GM12875 (cell line): ENCODE measurements around the gene MAD2L2.

Experiments used
- H3K4me3 ChIP-seq: one replicate; pipeline ENCODE4 v1.5.1; 2011; ENCODE audit warnings: low read depth, low read length, control low read depth
- TF ChIP-seq, protein P1 (sequence below): IDR thresholded peaks from 2 replicates; pipeline ENCODE4 v1.5.1; 2011; ENCODE audit warnings: low read depth, mild to moderate bottlenecking, control low read depth, inconsistent platforms, low read length, moderate library complexity, borderline replicate concordance; ENCODE audit not compliant: insufficient read depth

MAD2L2 gene

DNA sequence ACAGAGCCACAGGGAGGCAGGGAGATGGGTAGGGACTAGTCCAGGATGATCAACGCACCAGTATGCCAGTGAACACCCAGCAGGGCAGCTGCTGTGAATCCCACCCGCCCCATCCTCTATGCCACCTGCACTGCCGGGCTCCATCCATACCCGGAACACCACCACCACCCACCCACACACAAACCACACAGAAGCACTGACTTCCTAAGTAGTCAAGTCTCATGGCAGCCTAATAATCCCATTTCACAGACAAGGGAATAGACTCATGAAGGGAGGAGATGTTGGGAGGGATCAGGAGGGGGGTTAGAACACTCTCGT, 16.9 kb upstream of the MAD2L2 start:
- TF ChIP-seq, protein P1, sequence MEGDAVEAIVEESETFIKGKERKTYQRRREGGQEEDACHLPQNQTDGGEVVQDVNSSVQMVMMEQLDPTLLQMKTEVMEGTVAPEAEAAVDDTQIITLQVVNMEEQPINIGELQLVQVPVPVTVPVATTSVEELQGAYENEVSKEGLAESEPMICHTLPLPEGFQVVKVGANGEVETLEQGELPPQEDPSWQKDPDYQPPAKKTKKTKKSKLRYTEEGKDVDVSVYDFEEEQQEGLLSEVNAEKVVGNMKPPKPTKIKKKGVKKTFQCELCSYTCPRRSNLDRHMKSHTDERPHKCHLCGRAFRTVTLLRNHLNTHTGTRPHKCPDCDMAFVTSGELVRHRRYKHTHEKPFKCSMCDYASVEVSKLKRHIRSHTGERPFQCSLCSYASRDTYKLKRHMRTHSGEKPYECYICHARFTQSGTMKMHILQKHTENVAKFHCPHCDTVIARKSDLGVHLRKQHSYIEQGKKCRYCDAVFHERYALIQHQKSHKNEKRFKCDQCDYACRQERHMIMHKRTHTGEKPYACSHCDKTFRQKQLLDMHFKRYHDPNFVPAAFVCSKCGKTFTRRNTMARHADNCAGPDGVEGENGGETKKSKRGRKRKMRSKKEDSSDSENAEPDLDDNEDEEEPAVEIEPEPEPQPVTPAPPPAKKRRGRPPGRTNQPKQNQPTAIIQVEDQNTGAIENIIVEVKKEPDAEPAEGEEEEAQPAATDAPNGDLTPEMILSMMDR: no peak
- no peak overlapping the region for H3K4me3 ChIP-seq

DNA sequence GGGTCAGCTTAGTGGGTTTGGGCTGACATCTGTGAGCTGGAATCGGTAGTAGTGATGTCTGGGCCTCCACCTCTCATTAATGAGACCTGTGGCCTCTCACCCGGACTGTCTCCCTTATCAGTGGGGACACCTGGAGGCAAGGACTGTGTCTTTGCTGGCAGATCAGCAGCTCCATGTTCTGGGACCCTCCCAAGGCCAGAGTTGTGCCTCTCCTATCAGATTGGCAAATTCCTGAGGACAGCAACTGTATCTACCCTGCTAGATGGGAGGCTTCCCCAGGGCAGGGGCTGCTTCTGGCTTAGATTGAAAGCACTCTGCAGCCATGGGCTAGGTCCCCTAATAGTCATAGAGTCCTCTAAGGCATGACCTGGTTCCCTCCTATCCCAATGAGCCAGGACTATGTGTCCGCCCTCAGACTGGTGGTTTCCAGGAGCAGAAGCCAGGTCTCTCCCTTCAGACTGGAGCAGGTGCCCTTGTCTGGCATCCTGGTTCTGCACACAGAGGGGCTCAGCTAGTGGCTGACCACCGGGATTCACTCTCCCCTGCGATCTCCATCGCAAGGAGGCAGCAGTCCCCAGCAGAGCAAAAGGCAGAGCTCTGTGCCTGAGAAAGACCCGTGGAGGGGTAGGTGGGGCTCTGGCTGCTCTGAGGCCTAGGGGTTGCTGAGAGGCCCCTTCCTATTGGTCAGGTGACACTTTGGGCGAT, 16.4 kb upstream of the MAD2L2 start:
- no peak overlapping the region for H3K4me3 ChIP-seq
- TF ChIP-seq, protein P1: no peak

DNA sequence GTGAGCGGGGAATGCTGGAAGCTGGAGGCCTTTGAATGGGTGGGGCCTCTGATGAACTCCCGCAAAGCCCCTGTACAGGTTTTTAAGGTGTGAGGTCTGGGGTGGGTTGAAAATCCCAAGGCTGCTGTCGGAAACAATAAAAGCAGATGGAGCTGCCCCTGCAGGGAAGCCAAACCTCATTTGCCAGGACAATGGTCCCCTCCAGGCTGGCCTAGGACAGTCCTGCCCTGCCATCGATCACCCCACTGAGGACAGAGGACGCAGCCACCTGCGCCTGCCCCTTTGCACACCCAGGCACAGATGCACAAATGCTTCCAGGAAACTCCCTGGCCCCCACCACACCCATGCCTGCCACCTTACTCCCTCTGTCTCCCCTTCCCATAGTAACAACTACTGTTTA, 14.9 kb upstream of the MAD2L2 start:
- H3K4me3 ChIP-seq: no peak overlapping the region
- TF ChIP-seq, protein P1: no peak

DNA sequence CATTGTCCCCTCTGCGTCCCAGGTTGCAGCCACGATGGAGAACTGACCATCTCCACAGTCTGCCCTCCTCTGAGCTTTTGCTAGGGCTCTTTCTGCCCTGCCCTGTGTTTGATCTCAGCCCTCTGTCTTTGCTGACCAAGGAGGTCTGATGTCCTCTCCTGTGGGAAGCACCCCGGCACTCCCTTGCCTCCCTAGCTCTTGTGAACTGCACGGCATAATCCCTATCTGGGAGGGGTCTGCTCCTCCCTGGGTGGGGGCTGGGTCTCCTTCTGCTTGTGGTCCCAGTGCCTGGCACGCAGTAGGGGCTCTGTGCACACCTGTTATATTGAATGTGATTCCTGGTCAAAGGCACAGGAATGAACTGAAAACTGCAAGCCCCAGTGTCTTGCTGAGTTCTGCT, 13.0 kb upstream of the MAD2L2 start:
- TF ChIP-seq, protein P1: no peak
- H3K4me3 ChIP-seq: no peak overlapping the region

DNA sequence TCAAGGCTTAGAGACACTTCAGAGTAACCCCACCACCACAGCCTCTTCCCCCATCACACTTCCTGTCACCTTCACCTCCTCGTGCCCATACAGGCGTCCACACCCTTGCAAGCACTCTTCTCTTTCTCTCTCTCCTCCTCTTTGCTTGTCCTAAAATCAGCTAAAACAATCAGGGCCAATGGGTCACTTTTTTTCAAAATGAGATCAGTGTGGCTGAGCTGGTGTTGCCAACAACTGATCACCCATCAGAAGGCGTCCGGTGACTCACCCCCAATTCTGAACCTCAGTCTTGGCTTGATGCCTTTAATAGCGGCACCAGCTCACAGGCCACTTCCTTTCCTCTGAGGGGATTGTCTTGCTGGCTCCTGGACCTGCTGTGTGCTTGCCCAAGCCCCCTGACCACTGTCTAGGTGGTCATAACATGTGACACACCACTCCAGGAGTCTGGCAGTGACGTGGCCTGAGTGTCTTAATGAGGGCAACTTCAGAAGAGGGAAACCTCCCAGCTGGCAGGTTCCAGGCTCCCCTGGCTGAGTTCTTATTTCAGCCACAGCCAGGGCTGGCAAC, 12.2 kb upstream of the MAD2L2 start:
- H3K4me3 ChIP-seq: no peak overlapping the region
- TF ChIP-seq, protein P1: no peak

DNA sequence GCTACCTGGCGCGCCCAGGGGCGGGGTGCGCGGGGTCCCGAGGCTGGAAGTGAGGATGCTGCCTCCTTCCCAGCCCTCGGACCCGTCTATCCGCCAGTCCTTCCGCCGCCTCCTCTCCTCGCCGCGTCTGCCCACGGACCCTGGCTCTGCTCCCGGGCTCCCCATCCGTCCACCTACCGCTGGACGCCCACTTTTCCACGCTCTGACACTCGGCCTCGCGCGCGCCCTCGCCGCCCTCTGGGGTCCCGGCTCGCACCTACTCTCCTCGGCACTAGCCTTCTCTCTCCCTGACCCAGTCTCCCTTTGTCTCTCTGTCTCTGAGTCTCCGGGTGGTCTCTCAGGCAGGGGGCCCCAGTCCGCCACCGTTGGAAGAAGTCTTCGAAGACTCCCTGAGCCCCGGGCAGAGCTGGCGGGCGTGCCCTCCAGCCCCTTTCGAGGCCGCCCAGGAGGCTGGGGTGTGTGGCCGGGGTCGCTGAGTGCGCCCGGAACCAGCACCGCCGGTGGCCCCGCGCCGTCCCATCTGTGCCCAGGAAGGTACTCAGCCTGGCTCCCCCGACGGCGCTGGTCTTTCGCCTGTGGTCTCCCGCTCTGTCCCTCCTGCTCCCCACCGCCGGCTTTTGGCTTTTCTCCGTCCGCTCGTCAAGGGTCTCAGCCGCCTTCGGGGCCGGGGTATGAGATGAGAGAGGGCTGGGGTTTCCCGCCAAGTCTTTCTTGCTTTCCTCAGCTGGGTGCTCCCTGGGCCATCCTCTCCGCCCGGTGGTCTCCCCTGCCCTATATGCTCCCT, 11.2 kb upstream of the MAD2L2 start:
- no peak overlapping the region for H3K4me3 ChIP-seq
- TF ChIP-seq, protein P1: no peak
